ENCODE measurements around the gene DNAAF5. TPM values are rescaled to one million over a fixed set of nuclear protein-coding genes. Genes with fewer than 3 reads are reported as not detected.
"Not testable (repeated sequence)": the region's sequence is repeated elsewhere in the genome, so short reads cannot be mapped to it uniquely, and the experiment has no call there.

DNAAF5 gene
- total RNA-seq, 1 experiment from 2014 or later = 122 TPM

GRCh38 chr7:781936-782529 lies 55.5 kb downstream of the DNAAF5 start:
- no peak for DNase-seq (ENCODE audit: low spot score)

GRCh38 chr7:782718-783449 lies 56.4 kb downstream of the DNAAF5 start:
- DNase-seq (ENCODE audit: low spot score) = no peak

- no peak for DNase-seq (ENCODE audit: low spot score)
Observed at GRCh38 chr7:783556-784490, 57.3 kb downstream of the DNAAF5 start.

GRCh38 chr7:784971-785370 lies 58.5 kb downstream of the DNAAF5 start:
- DNase-seq (ENCODE audit: low spot score) = no peak

GRCh38 chr7:785416-785815 lies 58.9 kb downstream of the DNAAF5 start:
- DNase-seq (ENCODE audit: low spot score) = no peak

- peak; percentile 73 for DNase-seq (ENCODE audit: low spot score)
Observed at GRCh38 chr7:786472-787255, 60.2 kb downstream of the DNAAF5 start.

GRCh38 chr7:787332-788240 lies 61.1 kb downstream of the DNAAF5 start:
- no peak for DNase-seq (ENCODE audit: low spot score)

GRCh38 chr7:791519-791918 lies 65.0 kb downstream of the DNAAF5 start:
- DNase-seq (ENCODE audit: low spot score) = no peak

GRCh38 chr7:794207-794606 lies 67.7 kb downstream of the DNAAF5 start:
- no peak for DNase-seq (ENCODE audit: low spot score)

- no peak for DNase-seq (ENCODE audit: low spot score)
Observed at GRCh38 chr7:794671-795329, 68.3 kb downstream of the DNAAF5 start.

GRCh38 chr7:796434-797169 lies 70.1 kb downstream of the DNAAF5 start:
- not testable (repeated sequence) for DNase-seq (ENCODE audit: low spot score)

- no peak for DNase-seq (ENCODE audit: low spot score)
Observed at GRCh38 chr7:798921-799470, 72.5 kb downstream of the DNAAF5 start.

- DNase-seq (ENCODE audit: low spot score) = no peak
Observed at GRCh38 chr7:800692-801091, 74.2 kb downstream of the DNAAF5 start.

GRCh38 chr7:801351-801750 lies 74.9 kb downstream of the DNAAF5 start:
- not testable (repeated sequence) for DNase-seq (ENCODE audit: low spot score)

- DNase-seq (ENCODE audit: low spot score) = peak; percentile 78
Observed at GRCh38 chr7:801940-802381, 75.5 kb downstream of the DNAAF5 start.

- DNase-seq (ENCODE audit: low spot score) = no peak
Observed at GRCh38 chr7:802500-803242, 76.2 kb downstream of the DNAAF5 start.

- no peak for DNase-seq (ENCODE audit: low spot score)
Observed at GRCh38 chr7:803243-803635, 76.7 kb downstream of the DNAAF5 start.

GRCh38 chr7:803796-804195 lies 77.3 kb downstream of the DNAAF5 start:
- DNase-seq (ENCODE audit: low spot score) = not testable (repeated sequence)

Measured in HT-29 (cell line).